ENCODE results near the gene SCN2A.

DNA sequence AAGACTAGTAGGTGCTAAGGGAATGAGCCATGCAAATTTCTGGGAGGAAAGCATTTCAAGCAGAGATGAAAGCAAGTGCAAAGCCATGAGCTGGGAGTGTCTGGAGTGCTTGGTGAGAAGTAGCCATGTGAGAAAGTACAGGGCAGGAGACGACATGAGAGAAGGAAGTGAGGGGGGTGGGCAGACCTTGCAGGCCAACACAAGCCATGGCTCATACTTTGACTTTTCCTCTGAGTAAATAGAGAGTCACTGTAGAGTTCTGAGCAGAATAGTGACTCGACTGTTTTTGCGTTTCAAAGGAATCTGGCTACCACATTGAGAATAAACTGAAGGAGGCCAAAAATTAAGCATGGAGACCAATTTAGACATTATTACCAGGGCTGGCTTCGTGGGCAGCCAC is 42.2 kb downstream of the SCN2A start:
- TF ChIP-seq, protein P1, sequence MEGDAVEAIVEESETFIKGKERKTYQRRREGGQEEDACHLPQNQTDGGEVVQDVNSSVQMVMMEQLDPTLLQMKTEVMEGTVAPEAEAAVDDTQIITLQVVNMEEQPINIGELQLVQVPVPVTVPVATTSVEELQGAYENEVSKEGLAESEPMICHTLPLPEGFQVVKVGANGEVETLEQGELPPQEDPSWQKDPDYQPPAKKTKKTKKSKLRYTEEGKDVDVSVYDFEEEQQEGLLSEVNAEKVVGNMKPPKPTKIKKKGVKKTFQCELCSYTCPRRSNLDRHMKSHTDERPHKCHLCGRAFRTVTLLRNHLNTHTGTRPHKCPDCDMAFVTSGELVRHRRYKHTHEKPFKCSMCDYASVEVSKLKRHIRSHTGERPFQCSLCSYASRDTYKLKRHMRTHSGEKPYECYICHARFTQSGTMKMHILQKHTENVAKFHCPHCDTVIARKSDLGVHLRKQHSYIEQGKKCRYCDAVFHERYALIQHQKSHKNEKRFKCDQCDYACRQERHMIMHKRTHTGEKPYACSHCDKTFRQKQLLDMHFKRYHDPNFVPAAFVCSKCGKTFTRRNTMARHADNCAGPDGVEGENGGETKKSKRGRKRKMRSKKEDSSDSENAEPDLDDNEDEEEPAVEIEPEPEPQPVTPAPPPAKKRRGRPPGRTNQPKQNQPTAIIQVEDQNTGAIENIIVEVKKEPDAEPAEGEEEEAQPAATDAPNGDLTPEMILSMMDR (IDR thresholded peaks at IDR 0.05; ENCODE audit: extremely low read depth in 1 of 2, insufficient read depth in 1 of 2, low read depth in 1 of 2, low read length in 2 of 2): no peak
- TF ChIP-seq POLR2A (IDR thresholded peaks at IDR 0.05; ENCODE audit: low read depth, low read length): no peak
- no peak for TF ChIP-seq POLR2AphosphoS5 (IDR thresholded peaks at IDR 0.05; ENCODE audit: insufficient read depth, low read depth, low read length)
- TF ChIP-seq, protein P2, sequence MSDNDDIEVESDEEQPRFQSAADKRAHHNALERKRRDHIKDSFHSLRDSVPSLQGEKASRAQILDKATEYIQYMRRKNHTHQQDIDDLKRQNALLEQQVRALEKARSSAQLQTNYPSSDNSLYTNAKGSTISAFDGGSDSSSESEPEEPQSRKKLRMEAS (IDR thresholded peaks at IDR 0.05; ENCODE audit: insufficient read depth, insufficient read length): no peak
- TF ChIP-seq MYC (IDR thresholded peaks at IDR 0.05; ENCODE audit: low read depth, low read length): no peak
- no peak for TF ChIP-seq EZH2 (IDR thresholded peaks at IDR 0.05; ENCODE audit: borderline replicate concordance, low read depth, low read length, severe bottlenecking)
